Measurements from ENCODE around the gene ST14.

ST14 gene

DNA sequence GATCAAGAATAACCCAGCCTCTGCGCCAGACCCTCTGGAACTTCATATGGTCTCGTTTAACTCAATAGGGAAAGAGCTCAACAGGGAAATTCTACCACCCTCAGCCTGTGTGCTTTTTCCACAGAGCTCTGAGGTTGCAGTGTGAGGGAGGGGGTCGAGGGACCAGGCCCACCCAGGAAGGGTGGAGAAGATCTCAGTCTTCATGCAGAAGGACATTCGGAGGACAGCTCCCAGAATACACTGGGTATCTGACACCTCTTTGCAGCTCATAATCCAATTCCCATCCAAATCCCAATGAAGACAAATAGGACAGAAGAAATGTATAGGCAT lies 56.6 kb downstream of the ST14 start:
- DNase-seq (ENCODE audit: low read depth) = no peak
- no peak overlapping the region for H3K4me3 ChIP-seq (ENCODE audit: control insufficient read depth, low read depth, low read length)
- TF ChIP-seq, protein P1, sequence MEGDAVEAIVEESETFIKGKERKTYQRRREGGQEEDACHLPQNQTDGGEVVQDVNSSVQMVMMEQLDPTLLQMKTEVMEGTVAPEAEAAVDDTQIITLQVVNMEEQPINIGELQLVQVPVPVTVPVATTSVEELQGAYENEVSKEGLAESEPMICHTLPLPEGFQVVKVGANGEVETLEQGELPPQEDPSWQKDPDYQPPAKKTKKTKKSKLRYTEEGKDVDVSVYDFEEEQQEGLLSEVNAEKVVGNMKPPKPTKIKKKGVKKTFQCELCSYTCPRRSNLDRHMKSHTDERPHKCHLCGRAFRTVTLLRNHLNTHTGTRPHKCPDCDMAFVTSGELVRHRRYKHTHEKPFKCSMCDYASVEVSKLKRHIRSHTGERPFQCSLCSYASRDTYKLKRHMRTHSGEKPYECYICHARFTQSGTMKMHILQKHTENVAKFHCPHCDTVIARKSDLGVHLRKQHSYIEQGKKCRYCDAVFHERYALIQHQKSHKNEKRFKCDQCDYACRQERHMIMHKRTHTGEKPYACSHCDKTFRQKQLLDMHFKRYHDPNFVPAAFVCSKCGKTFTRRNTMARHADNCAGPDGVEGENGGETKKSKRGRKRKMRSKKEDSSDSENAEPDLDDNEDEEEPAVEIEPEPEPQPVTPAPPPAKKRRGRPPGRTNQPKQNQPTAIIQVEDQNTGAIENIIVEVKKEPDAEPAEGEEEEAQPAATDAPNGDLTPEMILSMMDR (conservative IDR thresholded peaks at IDR 0.05; ENCODE audit: control insufficient read depth, insufficient read depth, low read depth, low read length) = no peak

DNA sequence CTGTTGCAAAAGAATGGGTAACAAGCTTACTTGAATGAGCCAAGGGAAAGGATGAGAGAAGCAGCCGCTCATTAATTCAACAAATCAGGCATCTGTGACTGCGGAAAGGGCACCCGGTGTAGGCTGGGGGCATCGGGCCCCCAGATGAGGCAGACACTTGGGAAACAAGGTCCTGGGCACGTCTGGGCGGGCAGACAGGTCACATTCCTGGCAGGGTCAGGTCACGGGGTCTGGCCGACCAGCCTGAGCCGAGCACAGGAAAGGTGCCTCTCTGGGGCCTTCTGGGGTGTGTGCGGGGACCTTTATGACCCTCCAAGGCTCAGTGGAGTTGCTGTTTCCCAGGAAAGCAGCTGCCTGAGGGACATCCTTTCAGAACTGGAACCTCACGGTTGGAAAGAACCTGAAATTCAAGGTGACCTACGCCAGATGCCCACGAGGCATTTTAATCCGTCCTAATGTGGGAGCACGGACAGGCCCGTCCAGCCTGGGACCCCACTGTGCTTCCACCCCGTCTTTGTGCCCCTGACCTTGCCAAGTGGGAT lies 57.1 kb downstream of the ST14 start:
- DNase-seq (ENCODE audit: low read depth) = no peak
- H3K4me3 ChIP-seq (ENCODE audit: control insufficient read depth, low read depth, low read length) = no peak overlapping the region
- TF ChIP-seq, protein P1 (conservative IDR thresholded peaks at IDR 0.05; ENCODE audit: control insufficient read depth, insufficient read depth, low read depth, low read length) = no peak

DNA sequence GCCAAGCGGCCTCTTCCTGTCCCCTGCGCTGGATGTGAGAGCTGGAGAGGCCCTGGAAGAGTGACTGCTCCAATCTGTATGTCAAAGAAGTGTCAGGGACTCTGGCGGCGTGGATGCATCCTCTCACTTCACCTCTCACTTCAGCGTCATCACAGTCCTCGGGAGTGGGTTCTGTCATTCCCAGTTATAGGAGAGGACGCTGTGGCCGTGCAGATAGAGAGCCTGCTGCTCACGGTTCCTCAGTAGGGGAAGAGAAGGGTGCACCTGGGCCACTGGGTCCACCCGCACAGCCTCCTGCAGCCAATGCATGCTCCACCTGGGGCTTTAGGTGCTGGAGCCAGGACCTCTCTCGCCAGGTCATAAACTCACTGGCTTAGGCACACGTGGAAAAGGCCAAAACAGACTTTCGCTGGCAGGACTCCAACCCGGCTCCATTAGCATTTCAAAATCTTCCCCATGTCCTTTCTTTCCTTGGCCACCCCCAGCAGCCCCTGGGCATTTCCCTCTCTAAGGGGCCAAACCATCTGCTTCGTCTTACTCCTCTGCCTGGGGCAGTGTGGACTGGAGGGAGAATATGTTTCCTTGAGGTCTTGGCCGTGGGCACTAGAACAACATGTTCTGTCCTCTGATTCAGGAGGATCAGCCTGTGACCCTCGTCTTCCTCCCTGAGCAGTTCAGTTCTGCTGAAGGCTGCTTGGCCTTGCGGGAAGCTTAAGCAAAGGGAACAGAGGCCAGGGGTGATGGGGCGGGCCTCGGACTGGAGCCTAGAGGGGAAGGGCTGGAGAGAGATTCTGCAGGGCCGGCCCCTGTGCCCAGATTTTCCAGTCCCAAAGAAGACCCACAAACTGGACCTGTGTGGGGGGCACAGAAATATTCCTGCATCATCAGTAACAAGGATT lies 57.8 kb downstream of the ST14 start:
- DNase-seq (ENCODE audit: low read depth) = no peak
- H3K4me3 ChIP-seq (ENCODE audit: control insufficient read depth, low read depth, low read length) = no peak overlapping the region
- TF ChIP-seq, protein P1 (conservative IDR thresholded peaks at IDR 0.05; ENCODE audit: control insufficient read depth, insufficient read depth, low read depth, low read length) = no peak

DNA sequence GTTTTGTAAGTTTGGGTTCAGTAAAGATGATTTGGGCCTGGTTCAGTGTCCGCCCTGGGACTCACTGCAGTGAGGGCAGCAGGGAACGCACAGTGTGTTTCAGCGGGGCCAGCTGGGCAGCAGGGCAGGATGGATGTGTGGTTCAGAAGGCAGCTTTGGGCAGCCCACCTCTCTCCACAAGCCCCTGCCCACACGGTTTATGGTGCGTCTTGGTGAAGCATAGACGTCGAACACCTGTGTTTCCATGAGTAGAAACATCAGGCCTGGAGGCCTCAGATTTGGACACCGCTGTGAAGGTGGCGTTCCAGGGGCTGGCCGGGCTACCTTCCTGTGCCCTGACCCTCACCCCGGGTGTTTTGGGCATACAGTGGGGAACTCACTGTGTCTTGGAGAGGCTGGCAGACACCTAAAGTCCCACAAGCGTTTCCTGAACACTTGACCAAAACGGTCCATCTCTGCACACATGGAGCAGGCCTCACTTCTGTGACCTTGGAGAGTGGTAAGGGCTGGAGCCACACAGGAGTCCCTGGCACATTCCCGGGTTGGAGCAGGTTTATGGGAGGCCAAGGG lies 59.0 kb downstream of the ST14 start:
- DNase-seq (ENCODE audit: low read depth) = no peak
- no peak overlapping the region for H3K4me3 ChIP-seq (ENCODE audit: control insufficient read depth, low read depth, low read length)
- TF ChIP-seq, protein P1 (conservative IDR thresholded peaks at IDR 0.05; ENCODE audit: control insufficient read depth, insufficient read depth, low read depth, low read length) = no peak

DNA sequence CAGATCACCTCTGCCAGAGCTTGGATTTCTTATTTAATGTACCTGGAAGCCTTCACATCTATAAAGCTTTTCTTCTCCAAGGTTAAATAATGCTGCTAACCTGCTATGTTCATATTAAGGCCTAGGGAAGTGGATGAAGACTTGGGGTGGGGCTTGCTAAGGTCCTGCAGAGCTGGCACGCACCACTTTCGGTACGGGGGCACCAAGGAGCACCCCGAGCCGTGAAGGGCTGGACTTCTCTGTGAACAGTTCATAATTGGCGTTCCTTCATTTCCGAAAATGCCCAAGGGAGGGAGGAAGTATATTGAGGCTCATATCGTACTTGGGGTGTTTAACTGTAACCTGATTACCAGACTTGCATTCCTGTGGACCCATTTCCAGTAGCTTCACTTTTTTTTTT lies 59.6 kb downstream of the ST14 start:
- TF ChIP-seq, protein P1 (conservative IDR thresholded peaks at IDR 0.05; ENCODE audit: control insufficient read depth, insufficient read depth, low read depth, low read length) = no peak

DNA sequence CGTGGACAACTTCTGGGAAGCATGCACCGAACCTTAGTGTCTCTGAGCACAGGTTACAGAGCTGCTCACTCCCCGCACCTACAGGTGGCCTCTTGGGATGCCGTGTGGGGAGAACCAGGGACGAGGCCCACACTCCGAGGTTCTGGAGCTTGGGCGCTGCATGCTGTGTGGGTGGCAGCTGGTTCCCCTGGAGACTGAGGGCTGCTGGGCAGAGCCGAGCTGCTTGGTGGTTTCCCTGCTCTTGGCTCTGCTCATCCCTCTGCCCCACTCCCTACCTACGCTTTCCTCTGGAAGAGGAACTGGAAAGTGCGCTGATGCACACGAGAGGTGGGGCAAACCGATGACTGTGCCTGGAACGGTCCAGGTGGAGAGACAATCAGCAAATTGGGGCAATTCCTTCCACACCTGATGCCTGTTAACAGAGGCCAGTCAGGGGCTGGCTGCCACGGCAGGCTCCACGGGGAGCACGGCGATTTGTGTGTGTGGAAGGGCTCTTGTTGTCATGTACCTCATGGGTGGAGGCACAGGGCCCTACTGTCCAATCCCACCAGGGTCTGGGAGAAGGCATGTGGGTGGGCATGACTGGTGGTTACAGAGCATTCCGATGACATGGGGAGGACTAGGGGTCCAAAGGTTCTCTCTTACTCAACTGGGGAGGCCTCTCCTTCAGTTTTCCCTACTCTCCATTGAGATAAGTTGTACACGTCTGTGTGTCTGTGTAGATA lies 60.9 kb downstream of the ST14 start:
- TF ChIP-seq, protein P1 (conservative IDR thresholded peaks at IDR 0.05; ENCODE audit: control insufficient read depth, insufficient read depth, low read depth, low read length) = no peak
- DNase-seq (ENCODE audit: low read depth) = no peak
- no peak overlapping the region for H3K4me3 ChIP-seq (ENCODE audit: control insufficient read depth, low read depth, low read length)

More for the DNA sequence above, 59.6 kb downstream of the ST14 start:
- no peak for DNase-seq (ENCODE audit: low read depth)
- no peak overlapping the region for H3K4me3 ChIP-seq (ENCODE audit: control insufficient read depth, low read depth, low read length)
